B cell (primary cell): Measurements from ENCODE around the gene CATSPER1. TPM values are rescaled to one million over a fixed set of nuclear protein-coding genes. Genes with fewer than 3 reads are reported as not detected.

Experiments used
- ATAC-seq: fragments of 200-7000 bp; cut with Tn5 transposase; one replicate; pipeline ENCODE4 v1.10.0; 2021; ENCODE audit warnings: low read depth, mild to moderate bottlenecking, moderate number of reproducible peaks, moderate library complexity
- CTCF ChIA-PET: fragments of 350-600 bp; sonication (Branson Sonifier 250); formaldehyde crosslinking; loops from one replicate; lab custom pipeline; 2021; ENCODE audit warnings: antibody characterized with exemption, inconsistent platforms; lab: Charles Lee
- POLR2A ChIA-PET: fragments of 350-600 bp; sonication (Branson Sonifier 250); formaldehyde crosslinking; loops from one replicate; lab custom pipeline; 2021; ENCODE audit warnings: antibody characterized with exemption; lab: Charles Lee
- DNase-seq: peaks from one replicate; pipeline ENCODE4 v3.0.0; 2013
- H2AFZ ChIP-seq: 2 replicates; pipeline ENCODE4 v1.6.1; 2012; ENCODE audit warnings: mild to moderate bottlenecking, low read depth, low read length; ENCODE audit not compliant: insufficient read depth, poor library complexity, severe bottlenecking
- H3K27ac ChIP-seq, 2 donors: 1 replicate in 1 of 2; 2 replicates in 1 of 2; pipeline ENCODE4 v1.5.1; 2012 to 2013; ENCODE audit warnings: low read length in 2 of 2, mild to moderate bottlenecking in 2 of 2, moderate library complexity in 1 of 2
- H3K27me3 ChIP-seq, 4 experiments: fragments of 200-600 bp in 1 of 4; sonication (generic) in 1 of 4; replicated peaks in 1 of 4; 1 replicate in 2 of 4; 2 replicates in 2 of 4; pipeline versions ENCODE4 v1.6.1 to v1.7.0; 2013 to 2016; ENCODE audit warnings: low read length in 3 of 4, mild to moderate bottlenecking in 2 of 4, mixed read lengths in 1 of 4, moderate library complexity in 1 of 4; ENCODE audit not compliant: insufficient read depth in 4 of 4, control insufficient read depth in 3 of 4; ENCODE audit errors: control extremely low read depth in 1 of 4
- H3K36me3 ChIP-seq, 2 experiments: replicated peaks in 1 of 2; 1 replicate in 1 of 2; 2 replicates in 1 of 2; pipeline versions ENCODE4 v1.6.1 to v1.7.1; 2013; ENCODE audit warnings: low read length in 1 of 2; ENCODE audit not compliant: insufficient read depth in 2 of 2, control insufficient read depth in 1 of 2; ENCODE audit errors: control extremely low read depth in 1 of 2, extremely low read depth in 1 of 2
- H3K4me1 ChIP-seq, 2 donors: fragments of 200-600 bp in 1 of 2; sonication (generic) in 1 of 2; 1 replicate in 1 of 2; 2 replicates in 1 of 2; pipeline versions ENCODE4 v1.5.1 to v1.6.1; 2013 to 2017; ENCODE audit warnings: low read length in 2 of 2; ENCODE audit not compliant: control insufficient read depth in 2 of 2, insufficient read depth in 2 of 2
- H3K4me2 ChIP-seq: replicated peaks from 2 replicates; pipeline ENCODE3; 2012; ENCODE audit warnings: mild to moderate bottlenecking, low read depth, low read length; ENCODE audit not compliant: poor library complexity, severe bottlenecking
- H3K4me3 ChIP-seq, 5 experiments: fragments of 200-600 bp in 1 of 5; sonication (generic) in 1 of 5; 1 replicate in 3 of 5; 2 replicates in 2 of 5; pipeline versions ENCODE4 v1.5.1 to v1.7.0; 2011 to 2016; ENCODE audit warnings: low read length in 4 of 5, mild to moderate bottlenecking in 4 of 5, low read depth in 2 of 5, control low read depth in 1 of 5, moderate library complexity in 1 of 5; ENCODE audit not compliant: insufficient read depth in 1 of 5; ENCODE audit errors: control extremely low read depth in 1 of 5, extremely low read depth in 1 of 5
- H3K79me2 ChIP-seq: fragments of 200-600 bp; sonication (generic); one replicate; pipeline ENCODE4 v1.6.0; 2016; ENCODE audit warnings: low read length; ENCODE audit not compliant: control insufficient read depth, insufficient read depth
- H3K9ac ChIP-seq: fragments of 200-600 bp; sonication (generic); 2 replicates; pipeline ENCODE4 v1.6.1; 2017; ENCODE audit warnings: mild to moderate bottlenecking, low read length, moderate library complexity
- H3K9me3 ChIP-seq, 3 donors: one replicate each; pipeline versions ENCODE4 v1.6.1 to v1.7.1; 2013; ENCODE audit warnings: low read length in 2 of 3; ENCODE audit not compliant: control insufficient read depth in 2 of 3, insufficient read depth in 1 of 3; ENCODE audit errors: control extremely low read depth in 1 of 3
- H4K20me1 ChIP-seq: 2 replicates; pipeline ENCODE4 v1.6.0; 2012; ENCODE audit warnings: mild to moderate bottlenecking, low read length; ENCODE audit not compliant: insufficient read depth, control insufficient read depth, poor library complexity, severe bottlenecking
- H3K27ac Mint-ChIP-seq: one replicate; pipeline ENCODE4 v1.8.0; 2021; ENCODE audit warnings: mixed read lengths
- H3K27me3 Mint-ChIP-seq: one replicate; pipeline ENCODE4 v1.8.0; 2021; ENCODE audit warnings: mixed read lengths
- H3K4me1 Mint-ChIP-seq: one replicate; pipeline ENCODE4 v1.8.0; 2021; ENCODE audit warnings: mixed read lengths
- H3K4me3 Mint-ChIP-seq: one replicate; pipeline ENCODE4 v1.8.0; 2021; ENCODE audit warnings: mixed read lengths
- H3K9me3 Mint-ChIP-seq: one replicate; pipeline ENCODE4 v1.8.0; 2022; ENCODE audit warnings: mixed read lengths; ENCODE audit not compliant: insufficient read depth
- CTCF ChIP-seq: fragments of 200-600 bp; IDR thresholded peaks from one replicate; pipeline ENCODE4 v1.8.0; 2022; ENCODE audit warnings: antibody characterized with exemption, mild to moderate bottlenecking
- EZH2 ChIP-seq: IDR thresholded peaks from 2 replicates; pipeline ENCODE4 v1.6.1; 2012; ENCODE audit warnings: borderline replicate concordance, low read depth, mild to moderate bottlenecking, moderate library complexity, low read length; ENCODE audit not compliant: insufficient read depth, poor library complexity, severe bottlenecking
- WGBS: methylation state at CpG from one replicate; pipeline ENCODE4 v1.1.5; 2013; ENCODE audit warnings: missing lambda C conversion rate; ENCODE audit not compliant: insufficient coverage; 5-methylcytosine and 5-hydroxymethylcytosine counted together
- intact Hi-C: fragments of 100-400 bp; cut with micrococcal nuclease; formaldehyde crosslinking; loops from one replicate; pipeline ENCODE4 v1.10.0; 2022
- polyA plus RNA-seq: library from polyadenylated mRNA; depleted of rRNA; stranded (reverse); fragments of >200 nt; gene quantifications from 2 replicates; pipeline ENCODE4 v1.2.3, GENCODE V29; 2012
- total RNA-seq, 2 donors: library from RNA; stranded (reverse); fragments of 120-200 nt in 1 of 2; gene quantifications; 1 replicate in 1 of 2; 2 replicates in 1 of 2; pipeline versions ENCODE4 v1.2.3 to v1.2.4, GENCODE V29; 2013 to 2022

CATSPER1 gene
- total and polyA plus RNA-seq, 2 donors (not counting 1 experiment from before 2014, with no cell fraction given) = not detected

GRCh38 chr11:66001942-66002647, 24.2 kb downstream of the CATSPER1 start, which contains the start of the genes BANF1 and EIF1AD:
Gene BANF1 (plus strand): TSS chr11:66002503. CDS start chr11:66003251, 748 bp downstream.
Gene EIF1AD (minus strand): TSS chr11:66002157. CDS start chr11:66000389, 1,768 bp downstream.
- Mint-ChIP-seq H3K4me1 (peaks cover 34% of the 10 kb centered on the region), H3K27ac (peak within 1 kb of the TSS; percentile 99), H3K9me3 (no peaks in the 10 kb centered on the region), H3K4me3 (peak within 1 kb of the TSS; percentile 98), H3K27me3 (no peaks in the 10 kb centered on the region)
- DNase-seq = peak; percentile 98
- ChIA-PET CTCF (interaction anchor here (0.6 to 1.5 kb wide), 11 partner anchors 12 to 222 kb away, joined by 3 to 11 read pairs (median 5); partner anchors contain the start of genes CATSPER1, FIBP, MUS81 and SART1), POLR2A (interaction anchor here (0.6 to 1.5 kb wide), 14 partner anchors 41 to 884 kb away, joined by 3 to 12 read pairs (median 6); partner anchors contain the start of genes CCDC85B, CFL1, FIBP and MUS81)
- peak within 1 kb of the TSS; percentile 89 to 94 for H3K27ac ChIP-seq
- H3K9ac ChIP-seq = peak within 1 kb of the TSS; percentile 97
- H3K4me3 ChIP-seq = peak within 1 kb of the TSS; percentile 75 to 100 (median 96)
- H3K79me2 ChIP-seq = peaks cover 46% of the 10 kb centered on the region
- TF ChIP-seq EZH2 = no peak
- H3K36me3 ChIP-seq = peaks cover 1 to 56% of the 10 kb centered on the region in 2 experiments
- H3K9me3 ChIP-seq = no peaks in the 10 kb centered on the region
- H3K4me1 ChIP-seq = peaks cover 16 to 25% of the 10 kb centered on the region in 2 donors
- H3K4me2 ChIP-seq = peak within 1 kb of the TSS; percentile 85
- WGBS = under 1% methylated on average over 55 of the region's 55 CpGs
- peak; percentile 80 for ATAC-seq
- peak within 1 kb of the TSS; percentile 88 for H2AFZ ChIP-seq
- intact Hi-C loops = loop anchor here (1.0 to 5.0 kb wide), 10 partner anchors 13 to 430 kb away; partner anchors contain the start of genes C11orf68, DRAP1, FAM89B and FIBP
- peaks cover 70% of the 10 kb centered on the region for H4K20me1 ChIP-seq
- no peaks in the 10 kb centered on the region for H3K27me3 ChIP-seq

- DNase-seq = no peak
Measured at GRCh38 chr11:65997286-65997685, 29.0 kb downstream of the CATSPER1 start.

More at GRCh38 chr11:65997286-65997685, 29.0 kb downstream of the CATSPER1 start:
- Histone ChIP-seq H3K9me3 (no peaks in the 10 kb centered on the region), H3K79me2 (peaks cover 26% of the 10 kb centered on the region), H3K27ac (no peak overlapping the region), H3K4me1 (peaks cover 9 to 15% of the 10 kb centered on the region in 2 donors), H3K36me3 (peaks cover 1 to 34% of the 10 kb centered on the region in 2 experiments), H3K4me2 (no peak overlapping the region), H3K4me3 (no peak overlapping the region), H3K9ac (no peak overlapping the region), H4K20me1 (peaks cover 42% of the 10 kb centered on the region), H2AFZ (no peak overlapping the region), H3K27me3 (no peaks in the 10 kb centered on the region)
- H3K4me1 Mint-ChIP-seq = peaks cover 20% of the 10 kb centered on the region
- POLR2A ChIA-PET = interaction anchor here (0.7 kb wide), 1 partner anchor 1236 kb away, joined by 4 read pairs; no protein-coding TSS in a partner anchor
- CTCF ChIA-PET = interaction anchor here (1.0 to 2.7 kb wide), 2 partner anchors 112 to 137 kb away, joined by 3 to 9 read pairs; partner anchors contain the start of gene MUS81
- no peaks in the 10 kb centered on the region for H3K27me3 Mint-ChIP-seq
- intact Hi-C loops = no loop called here
- H3K27ac Mint-ChIP-seq = no peak overlapping the region
- no peak overlapping the region for H3K4me3 Mint-ChIP-seq
- ATAC-seq = no peak
- H3K9me3 Mint-ChIP-seq = no peaks in the 10 kb centered on the region
- TF ChIP-seq EZH2 (no peak), CTCF (no peak)
- 100% methylated on average over 2 of the region's 2 CpGs for WGBS
